Activated T-cell treated with anti-CD3 and anti-CD28 coated beads for 24 hours (primary cell): ENCODE measurements around the gene TMSB4X.
"Not testable (repeated sequence)": the region's sequence is repeated elsewhere in the genome, so short reads cannot be mapped to it uniquely, and the experiment has no call there.

ENCODE experiments used
- DNase-seq: peaks from one replicate; pipeline ENCODE4 v3.0.0-alpha.2; 2020; ENCODE audit warnings: low read depth

The TMSB4X gene

GRCh38 chrX:12997906-12998687 lies 23.2 kb downstream of the TMSB4X start:
- no peak for DNase-seq

DNA sequence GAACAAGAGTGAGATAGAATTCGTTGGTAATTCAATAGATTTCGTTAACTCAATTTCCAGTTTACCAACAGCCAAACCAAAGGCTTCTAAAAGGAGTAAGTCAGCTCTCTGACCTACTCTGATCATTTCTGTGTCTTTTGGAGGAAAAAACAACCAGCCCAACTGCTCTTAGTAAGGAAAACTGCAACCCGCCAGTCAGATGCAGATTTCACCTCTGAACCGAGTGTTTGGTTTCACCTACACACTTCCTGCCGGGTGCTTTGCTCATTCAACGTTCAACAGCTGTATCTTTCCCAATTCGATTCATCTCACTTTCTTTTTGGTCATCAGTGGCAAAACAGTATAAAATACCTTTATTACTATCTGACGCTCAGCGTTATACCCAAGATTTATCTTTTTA lies 24.5 kb downstream of the TMSB4X start:
- no peak for DNase-seq

GRCh38 chrX:13000301-13000811 lies 25.4 kb downstream of the TMSB4X start:
- no peak for DNase-seq

DNA sequence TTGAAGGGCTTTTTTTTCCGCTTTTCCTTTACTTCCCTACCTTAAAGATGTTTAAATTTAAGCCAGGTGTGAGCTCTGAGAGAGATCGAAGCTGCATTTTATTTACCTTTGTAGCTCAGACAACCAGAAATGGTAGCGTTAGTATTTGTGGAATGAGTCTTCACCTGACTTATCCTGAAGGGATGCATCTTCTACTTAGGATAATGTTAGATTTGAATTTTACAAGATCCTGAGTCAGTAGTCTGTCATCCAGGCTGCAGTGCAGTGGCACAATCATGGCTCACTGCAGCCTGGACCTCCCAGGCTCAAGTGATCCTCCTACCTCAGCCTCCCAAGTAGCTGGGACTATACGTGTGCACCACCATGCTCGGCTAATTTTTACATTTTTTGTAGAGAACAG lies 26.2 kb downstream of the TMSB4X start:
- DNase-seq, result no peak

GRCh38 chrX:13001961-13002671 lies 27.2 kb downstream of the TMSB4X start:
- no peak for DNase-seq

GRCh38 chrX:13005661-13006473 lies 31.0 kb downstream of the TMSB4X start:
- no peak for DNase-seq

DNA sequence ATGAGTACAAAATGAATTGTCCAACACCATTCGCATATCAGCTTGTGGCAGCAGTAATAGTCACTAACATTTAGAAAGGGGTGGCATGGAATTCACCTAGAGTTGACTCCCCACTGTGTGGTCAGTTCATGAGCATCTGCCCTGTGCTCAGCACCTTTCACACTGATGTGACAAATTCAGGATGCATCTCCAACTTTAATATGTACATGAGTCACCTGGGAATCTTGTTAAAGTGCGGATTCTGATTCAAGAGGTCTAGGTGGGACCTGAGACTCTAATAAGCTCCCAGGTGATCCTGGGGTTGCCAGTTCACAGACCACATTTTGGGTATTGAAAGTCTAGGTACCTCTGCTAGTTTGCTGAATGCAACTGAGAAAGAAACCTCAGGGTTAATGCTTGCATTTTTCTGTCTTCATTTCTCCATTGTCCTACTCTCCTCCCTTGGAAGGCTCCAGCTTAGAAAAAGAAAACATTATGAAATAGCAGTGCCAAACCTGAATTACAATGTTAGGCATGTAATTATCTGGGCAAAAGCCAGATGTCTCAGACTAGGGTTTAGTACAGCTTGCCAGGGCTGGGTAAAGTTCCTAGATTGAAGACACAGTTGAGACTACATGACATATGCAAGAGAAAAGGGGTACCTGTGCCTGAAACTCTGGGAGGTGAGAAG lies 32.7 kb downstream of the TMSB4X start:
- DNase-seq, result no peak

DNA sequence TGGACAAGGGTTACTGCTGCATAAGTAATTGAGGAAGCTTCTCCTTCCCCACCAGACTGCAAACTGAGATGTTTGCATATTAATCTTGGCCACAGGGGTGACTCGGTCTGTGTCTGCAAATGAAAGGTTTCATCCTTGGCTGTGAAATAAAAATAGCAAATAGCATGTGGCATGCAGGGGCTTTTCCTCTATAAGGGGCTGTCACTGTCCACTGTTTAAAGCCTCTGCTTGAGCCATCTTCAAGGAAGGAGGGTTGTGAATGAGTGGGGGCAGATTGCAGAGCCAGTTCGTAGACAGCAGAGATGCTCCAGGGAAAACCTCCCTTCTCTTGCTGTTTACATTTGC lies 33.3 kb downstream of the TMSB4X start:
- no peak for DNase-seq

- no peak for DNase-seq
These were observed 33.9 kb downstream of the TMSB4X start for GRCh38 chrX:13008851-13009250.

- DNase-seq, result no peak
These were observed 34.4 kb downstream of the TMSB4X start for GRCh38 chrX:13009273-13009672.

DNA sequence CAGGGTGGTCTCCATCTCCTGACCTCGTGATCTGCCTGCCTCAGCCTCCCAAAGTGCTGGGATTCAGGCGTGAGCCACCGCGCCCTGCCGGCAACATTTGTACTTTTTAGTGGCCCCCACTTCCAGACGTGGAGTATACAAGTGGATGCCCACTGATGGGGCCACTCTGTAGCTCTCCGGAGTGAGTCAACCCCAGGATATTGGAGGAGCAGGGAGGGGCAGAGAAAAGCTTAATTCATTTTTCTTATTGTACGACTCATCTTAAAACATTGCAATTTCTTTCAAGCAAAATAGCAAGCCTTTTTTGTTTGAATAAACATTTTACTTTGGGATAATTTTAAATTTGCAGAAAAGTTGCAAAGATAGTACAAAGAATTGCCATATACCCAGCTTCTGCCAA lies 34.9 kb downstream of the TMSB4X start:
- no peak for DNase-seq

- DNase-seq, result no peak
These were observed 35.6 kb downstream of the TMSB4X start for GRCh38 chrX:13010546-13010945.

GRCh38 chrX:13013363-13014110 lies 38.6 kb downstream of the TMSB4X start:
- DNase-seq, result no peak

DNA sequence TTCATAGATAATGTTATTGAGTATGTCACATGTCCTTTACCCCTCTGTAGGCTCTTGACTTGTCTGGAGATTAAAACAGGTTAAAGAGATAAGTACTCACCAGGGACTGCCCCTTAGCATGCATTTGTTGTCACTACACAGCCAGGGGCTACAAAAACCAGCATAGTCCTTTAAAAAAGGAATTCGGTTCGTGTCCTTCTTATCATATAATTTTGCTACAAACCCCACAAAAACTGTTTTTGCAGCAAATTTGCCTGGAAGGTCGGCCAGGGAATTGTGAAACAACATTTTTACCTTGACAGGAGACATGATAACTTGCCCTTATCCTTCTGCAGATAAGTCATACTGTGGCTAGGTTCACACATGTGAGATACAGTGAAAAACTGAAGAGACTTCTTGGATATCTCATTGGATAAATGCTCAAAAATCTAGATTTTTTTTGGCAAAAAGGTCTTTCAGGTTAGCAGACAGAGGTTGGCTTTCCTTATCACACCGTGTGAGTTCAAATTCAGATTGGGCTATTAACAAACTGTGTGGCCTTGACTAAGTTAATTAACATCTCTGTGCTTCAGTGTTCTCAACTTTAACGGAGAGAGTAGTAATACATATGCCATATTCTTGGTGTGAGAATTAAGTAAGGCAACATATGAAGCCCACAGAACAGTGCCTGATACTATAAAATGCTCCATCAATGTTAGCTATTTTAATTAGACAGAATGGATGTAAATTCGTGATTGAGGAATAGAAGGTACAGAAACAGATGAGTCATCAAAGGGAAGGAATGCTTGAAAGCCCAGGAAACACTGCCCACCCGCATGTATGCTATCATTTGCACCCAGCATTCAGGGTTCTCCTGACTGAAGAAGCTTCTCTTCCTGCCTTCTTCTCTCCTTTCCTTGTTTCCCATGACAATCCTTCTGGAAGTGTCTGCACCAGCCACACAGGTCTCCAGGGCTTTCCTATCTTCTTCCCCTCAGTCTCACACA lies 39.5 kb downstream of the TMSB4X start:
- no peak for DNase-seq

DNA sequence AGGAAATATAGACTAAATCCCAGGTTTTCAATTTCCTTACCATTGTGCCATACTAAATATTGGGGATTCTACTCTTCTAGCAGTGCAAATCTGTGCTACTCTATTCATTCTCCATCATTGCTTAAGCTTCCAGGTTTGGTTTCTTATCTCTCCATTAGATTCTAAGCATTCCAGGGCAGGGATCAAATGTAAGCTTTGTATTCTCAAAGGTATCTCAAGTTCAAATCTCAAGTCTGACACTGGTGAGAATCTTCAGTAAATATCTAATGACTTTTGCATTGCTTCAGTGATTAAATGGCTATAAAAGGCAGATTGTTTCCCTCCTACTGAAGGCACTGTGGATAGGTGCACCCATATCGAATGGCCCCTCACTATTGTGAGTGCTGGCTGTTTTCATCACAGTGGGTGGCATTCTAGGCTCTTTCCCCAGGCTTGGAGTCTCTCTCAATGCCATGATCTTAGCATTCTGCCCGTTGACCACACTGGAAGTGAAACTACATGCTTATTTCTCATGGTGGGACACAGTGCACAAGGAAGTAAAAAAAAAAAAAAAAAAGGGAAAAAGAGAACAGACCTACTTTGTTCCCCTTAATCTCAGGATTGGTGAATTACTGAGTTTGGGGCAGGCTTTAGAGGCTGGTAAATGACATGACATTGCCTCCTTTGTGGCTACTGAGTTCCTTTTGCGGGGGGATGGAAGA lies 40.8 kb downstream of the TMSB4X start:
- DNase-seq, result no peak

GRCh38 chrX:13016731-13017130 lies 41.8 kb downstream of the TMSB4X start:
- DNase-seq, result not testable (repeated sequence)

DNA sequence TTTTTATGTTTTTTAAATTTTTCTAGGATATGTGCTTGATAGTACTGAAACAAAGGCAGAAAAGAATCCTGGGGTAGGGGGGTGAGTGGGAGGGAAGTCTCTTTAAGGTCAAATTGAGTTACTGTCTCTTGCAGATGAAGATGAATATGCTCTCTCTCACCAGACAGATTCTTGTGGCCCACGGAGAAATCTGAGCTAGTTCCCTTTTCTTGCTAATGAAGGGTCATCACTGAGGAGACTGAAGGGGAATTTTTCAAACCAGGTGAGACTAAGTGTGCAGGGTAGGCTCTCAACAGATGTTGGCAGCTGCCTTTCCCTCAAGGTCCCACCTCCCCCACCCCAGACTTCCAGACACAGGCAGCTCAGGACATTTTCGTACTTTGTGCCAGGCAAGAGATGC lies 48.0 kb downstream of the TMSB4X start:
- no peak for DNase-seq

DNA sequence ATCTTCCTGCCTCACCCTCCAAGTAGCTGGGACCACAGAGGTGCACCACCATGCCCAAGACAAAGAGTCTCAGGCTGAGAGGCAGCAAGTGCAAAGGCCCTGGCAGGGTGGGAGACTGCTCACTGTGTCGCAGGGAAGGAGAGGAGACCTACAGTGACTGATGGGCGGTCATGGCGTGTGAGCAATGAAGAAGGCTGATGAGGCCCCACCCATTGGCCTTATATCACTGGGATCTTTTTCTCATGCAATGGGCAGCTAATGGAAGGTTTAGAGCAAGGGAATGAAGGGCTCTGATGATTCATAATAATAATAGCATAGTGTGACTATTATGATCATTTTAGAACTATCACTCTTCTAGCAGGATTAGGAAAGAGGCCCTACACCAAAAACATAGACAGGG lies 48.7 kb downstream of the TMSB4X start:
- no peak for DNase-seq

DNA sequence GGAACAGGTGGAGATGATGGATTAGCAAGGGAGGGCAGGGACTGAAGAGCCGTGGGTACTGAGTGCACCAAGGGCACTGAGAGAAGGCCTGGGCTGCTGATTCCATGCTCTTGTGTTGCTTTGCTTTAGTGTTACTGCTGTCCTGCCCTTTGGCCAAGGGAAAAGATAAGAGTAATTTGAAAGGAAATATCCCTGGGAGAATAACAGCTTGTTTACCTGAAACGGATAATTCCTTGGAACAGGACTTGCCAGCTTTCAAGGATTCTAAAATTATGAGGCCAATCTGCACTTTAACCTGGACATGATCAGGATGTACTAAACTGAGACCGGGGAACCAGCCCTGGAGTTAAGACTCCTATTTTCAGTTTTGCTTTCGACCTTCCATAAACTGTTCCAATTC lies 49.1 kb downstream of the TMSB4X start:
- no peak for DNase-seq

DNA sequence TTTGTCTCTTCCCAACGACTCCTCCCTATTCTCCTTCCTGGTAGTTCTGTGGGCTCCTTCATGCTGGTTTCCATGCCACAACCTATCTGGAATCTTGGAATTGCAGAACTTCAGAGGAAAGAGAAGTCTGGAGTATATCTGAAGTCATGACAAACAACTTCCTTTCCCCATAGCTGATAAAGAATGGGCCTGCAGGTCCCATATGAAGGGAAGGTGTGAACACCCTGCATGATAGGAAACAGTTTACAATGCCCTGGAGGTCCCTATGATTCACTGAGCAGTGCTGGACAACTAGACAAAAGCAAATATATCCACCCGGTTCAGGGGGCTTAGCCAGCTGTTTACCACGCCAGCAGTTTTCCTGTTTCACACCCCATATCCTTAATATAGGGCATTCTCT lies 50.1 kb downstream of the TMSB4X start:
- no peak for DNase-seq
